Vagina (tissue), 2 donors: ENCODE results near the gene FOXD4L1. TPM values are rescaled to one million over a fixed set of nuclear protein-coding genes. Genes with fewer than 3 reads are reported as not detected.
"Not testable (repeated sequence)": the region's sequence is repeated elsewhere in the genome, so short reads cannot be mapped to it uniquely, and the experiment has no call there.

Experiments
- DNase-seq, 2 donors: peaks; one replicate each; pipeline ENCODE4 v3.0.0-alpha.2; 2017; ENCODE audit errors: extremely low spot score in 2 of 2
- H3K27ac ChIP-seq: fragments of 200-600 bp; sonication (generic); one replicate; pipeline ENCODE4 v1.5.1; 2019
- H3K27me3 ChIP-seq: fragments of 200-600 bp; sonication (generic); one replicate; pipeline ENCODE4 v1.5.1; 2019
- H3K36me3 ChIP-seq, 2 donors: fragments of 200-600 bp; sonication (generic); one replicate each; pipeline ENCODE4 v1.5.1; 2017 to 2019
- H3K4me1 ChIP-seq: fragments of 200-600 bp; sonication (generic); one replicate; pipeline ENCODE4 v1.5.1; 2019
- H3K4me3 ChIP-seq, 2 donors: fragments of 200-600 bp; sonication (generic); 1 replicate in 1 of 2; 2 replicates in 1 of 2; pipeline ENCODE4 v1.5.1; 2016 to 2019
- H3K9me3 ChIP-seq: fragments of 200-600 bp; sonication (generic); one replicate; pipeline ENCODE4 v1.5.1; 2019
- intact Hi-C: fragments of 100-400 bp; cut with DNase I; formaldehyde crosslinking; loops from one replicate; pipeline ENCODE4 v1.15.1; 2023
- total RNA-seq: library from RNA; depleted of rRNA; stranded (reverse); fragments of >200 nt; gene quantifications from one replicate; pipeline ENCODE4 v1.2.3, GENCODE V29; 2016

The FOXD4L1 gene
- total RNA-seq, 1 donor from 2014 or later, result not detected

DNA sequence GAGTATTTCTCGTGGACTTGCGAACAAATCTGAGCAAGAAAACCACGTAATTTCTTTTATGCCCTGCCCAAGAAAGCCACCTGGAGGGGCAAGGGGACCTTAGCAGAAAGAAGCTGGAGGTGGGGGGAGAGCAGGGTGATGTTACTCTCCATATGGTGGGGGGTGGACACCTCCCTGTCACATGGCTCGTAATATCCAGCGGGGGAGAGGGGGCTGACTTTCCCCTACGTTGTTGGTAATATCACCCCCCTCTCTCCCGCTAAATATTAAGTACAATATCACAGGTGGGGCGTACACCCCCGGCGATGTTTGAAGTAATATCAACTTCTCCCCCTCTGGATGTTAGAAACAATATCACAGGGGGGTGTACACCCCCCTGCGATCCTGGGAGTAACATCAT is 9.7 kb downstream of the FOXD4L1 start:
- H3K27ac ChIP-seq, H3K4me3 ChIP-seq, H3K9me3 ChIP-seq, DNase-seq, H3K4me1 ChIP-seq, H3K27me3 ChIP-seq, intact Hi-C loops, H3K36me3 ChIP-seq: not testable (repeated sequence)

DNA sequence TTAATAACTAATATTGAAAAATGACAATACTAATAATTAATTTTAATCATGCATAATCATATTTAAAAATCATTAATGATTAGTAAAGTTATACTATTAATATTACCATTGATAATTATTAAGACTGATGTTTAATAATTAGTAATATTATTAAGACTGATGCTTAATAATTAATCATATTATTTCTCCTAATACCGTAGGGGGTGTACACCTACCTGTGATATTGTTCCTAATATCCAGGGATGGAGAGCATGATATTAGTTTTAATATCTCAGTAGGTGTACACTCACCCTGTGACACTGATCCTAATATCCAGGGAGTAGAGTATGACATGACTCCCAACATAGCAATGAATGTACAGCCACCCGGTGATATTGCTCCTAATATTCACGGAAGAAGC is 12.4 kb downstream of the FOXD4L1 start:
- H3K27ac ChIP-seq, H3K4me3 ChIP-seq, intact Hi-C loops: not testable (repeated sequence)

DNA sequence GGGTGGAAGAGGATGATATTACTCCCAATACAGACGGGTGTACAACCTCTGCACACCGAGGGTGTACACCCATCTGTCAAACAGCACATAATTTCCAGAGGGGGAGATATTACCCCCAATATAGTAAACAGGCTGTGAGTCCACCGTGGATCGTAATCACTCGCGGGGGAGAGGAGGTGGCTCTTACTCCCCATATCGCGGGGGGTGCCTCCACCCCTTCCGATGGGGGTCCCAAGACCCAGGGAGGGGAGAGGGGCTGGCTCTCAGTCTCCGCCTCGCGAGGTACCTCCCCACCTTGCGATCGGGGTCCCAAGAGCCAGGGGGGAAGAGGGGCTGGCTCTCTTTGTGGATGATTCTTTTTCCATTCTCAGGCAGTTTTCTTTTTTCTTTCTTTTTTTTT is 13.4 kb downstream of the FOXD4L1 start:
- H3K9me3 ChIP-seq, H3K27me3 ChIP-seq, H3K27ac ChIP-seq, H3K36me3 ChIP-seq, DNase-seq, H3K4me3 ChIP-seq, H3K4me1 ChIP-seq, intact Hi-C loops: not testable (repeated sequence)

More for the DNA sequence above, 12.4 kb downstream of the FOXD4L1 start:
- DNase-seq, H3K36me3 ChIP-seq, H3K27me3 ChIP-seq, H3K9me3 ChIP-seq, H3K4me1 ChIP-seq: not testable (repeated sequence)

DNA sequence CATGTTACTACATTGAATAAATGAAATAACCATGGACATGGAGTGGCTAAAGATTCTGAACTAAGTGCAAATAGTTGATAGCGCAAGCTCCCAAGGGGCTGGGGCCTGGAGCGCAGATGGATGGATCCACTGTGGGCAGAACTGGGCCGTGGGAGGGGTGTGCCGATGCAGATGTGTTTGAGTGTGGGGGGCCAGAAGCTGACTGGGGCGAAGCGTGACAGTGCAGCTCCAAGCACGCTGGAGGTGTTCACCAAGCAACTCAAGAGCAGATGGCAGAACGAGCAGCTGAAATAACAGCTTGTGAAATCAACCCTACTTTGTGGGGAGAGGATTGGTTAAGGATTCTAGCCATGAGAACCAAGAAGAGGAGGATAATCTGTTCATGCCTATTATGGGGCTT is 17.0 kb downstream of the FOXD4L1 start:
- DNase-seq, H3K4me3 ChIP-seq, H3K36me3 ChIP-seq, H3K27ac ChIP-seq, H3K4me1 ChIP-seq, H3K27me3 ChIP-seq, intact Hi-C loops, H3K9me3 ChIP-seq: not testable (repeated sequence)

DNA sequence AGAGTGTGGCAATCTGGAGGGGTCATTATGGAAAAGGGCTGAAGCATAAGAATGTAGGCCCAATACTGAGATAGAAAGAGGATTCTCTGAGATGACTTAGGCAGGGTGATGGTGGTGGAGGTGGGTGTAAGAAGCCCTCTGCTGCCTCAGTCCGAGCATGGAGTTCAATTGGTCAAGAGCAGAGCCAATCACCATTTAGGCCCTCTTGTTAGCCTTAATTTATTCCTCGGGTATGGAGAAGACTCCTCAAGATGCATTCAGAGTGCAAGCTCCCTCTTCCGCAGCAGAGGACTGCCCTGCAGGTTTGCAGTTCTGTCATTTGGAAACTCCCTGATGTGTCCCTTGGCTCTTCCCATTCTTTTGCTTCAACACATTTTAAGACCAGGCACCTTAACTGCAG is 17.5 kb downstream of the FOXD4L1 start:
- DNase-seq, H3K27me3 ChIP-seq, intact Hi-C loops, H3K27ac ChIP-seq, H3K4me3 ChIP-seq, H3K36me3 ChIP-seq, H3K9me3 ChIP-seq, H3K4me1 ChIP-seq: not testable (repeated sequence)

DNA sequence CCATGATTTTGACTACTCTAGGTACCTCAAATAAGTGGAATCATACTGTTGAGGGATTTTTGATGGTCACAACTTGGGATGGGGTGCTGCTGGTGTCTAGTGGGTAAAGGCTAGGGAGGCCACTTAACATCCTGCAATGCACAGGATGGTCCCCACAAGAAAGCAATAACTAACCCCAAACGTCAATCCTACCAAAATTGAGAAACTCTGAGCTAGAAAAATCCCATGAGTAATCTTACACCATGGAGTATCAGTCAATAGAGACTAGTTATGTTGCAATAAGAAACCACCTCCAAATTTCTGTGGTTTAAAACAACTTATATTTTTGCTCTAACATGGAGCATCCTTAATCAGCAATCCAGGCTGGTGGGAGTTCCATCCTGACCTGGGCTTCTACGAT is 18.6 kb downstream of the FOXD4L1 start:
- H3K4me1 ChIP-seq, H3K27me3 ChIP-seq, H3K4me3 ChIP-seq, H3K9me3 ChIP-seq, DNase-seq, H3K27ac ChIP-seq, H3K36me3 ChIP-seq, intact Hi-C loops: not testable (repeated sequence)

DNA sequence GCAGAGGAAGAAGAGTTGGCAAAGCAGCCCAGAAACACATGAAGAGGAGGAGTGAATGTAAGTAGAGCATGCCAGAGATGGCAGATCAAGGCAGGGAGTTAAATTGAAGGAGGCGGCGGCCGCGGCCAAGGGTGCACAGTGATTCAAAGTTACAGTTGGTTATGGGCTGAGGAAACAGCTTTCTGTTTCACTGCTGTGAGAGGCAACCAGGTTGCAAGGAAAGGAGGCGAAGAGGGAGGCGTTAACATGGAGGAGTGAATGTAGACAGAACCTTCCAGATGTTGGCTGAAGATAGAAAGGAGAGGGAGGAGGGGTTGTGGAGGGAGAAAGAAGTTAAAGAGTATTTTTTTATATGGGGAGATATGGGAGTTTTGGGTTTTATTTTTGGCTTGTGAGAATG is 22.4 kb downstream of the FOXD4L1 start:
- H3K27me3 ChIP-seq, H3K27ac ChIP-seq, H3K4me3 ChIP-seq, H3K36me3 ChIP-seq, H3K4me1 ChIP-seq, intact Hi-C loops, H3K9me3 ChIP-seq, DNase-seq: not testable (repeated sequence)

DNA sequence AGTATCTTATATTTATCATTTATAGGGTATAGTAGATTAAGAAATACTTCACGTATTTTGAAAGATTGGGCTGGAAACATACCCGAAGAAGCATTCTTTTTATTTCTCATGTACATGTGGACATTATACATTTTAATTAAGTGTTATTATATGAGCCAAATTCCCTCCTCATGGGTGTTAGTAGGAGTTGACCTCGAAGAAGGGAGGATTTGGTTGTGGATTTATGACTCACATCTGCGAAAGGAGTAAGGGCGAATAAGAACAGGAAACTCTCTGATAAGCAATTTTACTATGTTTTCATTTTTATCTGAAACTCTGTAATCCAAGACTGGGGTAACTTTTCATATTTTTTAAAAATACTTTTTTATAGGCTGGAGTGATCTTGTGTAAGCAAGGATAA is 23.0 kb downstream of the FOXD4L1 start:
- H3K4me3 ChIP-seq, intact Hi-C loops, H3K27me3 ChIP-seq, H3K4me1 ChIP-seq, H3K27ac ChIP-seq, H3K36me3 ChIP-seq, H3K9me3 ChIP-seq, DNase-seq: not testable (repeated sequence)

DNA sequence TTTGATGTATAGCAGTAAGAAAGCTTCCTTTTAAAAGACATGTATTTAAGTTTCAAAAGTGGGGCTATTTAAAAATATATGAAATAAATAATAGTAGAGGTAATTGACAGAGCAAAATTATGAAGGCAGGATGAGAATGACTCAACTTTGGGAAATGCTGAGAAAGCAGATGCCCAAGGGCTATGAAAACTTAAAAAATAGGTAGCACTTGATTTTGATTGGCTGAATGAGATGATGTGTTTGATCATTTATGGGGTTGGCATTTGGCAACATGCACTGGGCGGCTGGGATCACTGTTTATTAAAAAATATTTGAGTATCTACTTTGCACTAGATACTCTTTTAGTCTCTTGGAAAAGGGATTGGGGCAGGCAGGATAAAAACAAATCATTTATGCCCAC is 26.5 kb downstream of the FOXD4L1 start:
- intact Hi-C loops, H3K27me3 ChIP-seq, H3K4me1 ChIP-seq, H3K36me3 ChIP-seq, H3K27ac ChIP-seq, DNase-seq, H3K9me3 ChIP-seq, H3K4me3 ChIP-seq: not testable (repeated sequence)

DNA sequence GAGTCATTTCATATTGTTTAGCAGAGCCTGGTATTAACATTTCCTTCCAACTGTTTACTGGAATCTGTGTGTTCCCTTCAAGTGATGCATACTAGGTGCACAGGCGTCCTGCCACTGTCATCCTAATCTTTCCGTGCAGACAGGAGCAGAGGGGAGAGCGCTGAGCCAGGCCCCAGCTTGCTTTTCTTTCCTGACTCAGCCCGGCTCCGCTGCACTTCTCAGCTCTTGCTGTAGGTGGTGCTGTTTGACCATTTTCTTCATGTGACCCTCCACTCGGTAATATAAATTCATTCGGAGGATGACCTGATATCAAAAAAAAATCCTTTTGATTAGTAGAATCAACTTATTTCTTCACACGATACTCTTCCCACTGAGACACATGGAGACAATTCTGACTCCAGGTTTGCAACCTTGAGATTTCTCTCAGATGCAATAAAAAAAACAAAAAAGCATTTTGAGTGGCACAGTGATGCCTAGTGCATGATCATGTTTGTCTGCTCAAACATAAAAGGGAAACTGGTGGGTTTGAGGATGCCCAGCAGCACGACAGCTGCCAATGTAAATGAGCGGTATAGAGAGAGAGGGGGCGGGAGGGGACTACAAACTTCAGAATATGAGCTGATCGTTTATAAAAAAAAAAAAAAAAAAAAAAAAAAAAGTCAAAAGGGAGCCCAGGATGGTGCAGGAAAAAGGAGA is 29.0 kb downstream of the FOXD4L1 start:
- H3K27me3 ChIP-seq, intact Hi-C loops: not testable (repeated sequence)

DNA sequence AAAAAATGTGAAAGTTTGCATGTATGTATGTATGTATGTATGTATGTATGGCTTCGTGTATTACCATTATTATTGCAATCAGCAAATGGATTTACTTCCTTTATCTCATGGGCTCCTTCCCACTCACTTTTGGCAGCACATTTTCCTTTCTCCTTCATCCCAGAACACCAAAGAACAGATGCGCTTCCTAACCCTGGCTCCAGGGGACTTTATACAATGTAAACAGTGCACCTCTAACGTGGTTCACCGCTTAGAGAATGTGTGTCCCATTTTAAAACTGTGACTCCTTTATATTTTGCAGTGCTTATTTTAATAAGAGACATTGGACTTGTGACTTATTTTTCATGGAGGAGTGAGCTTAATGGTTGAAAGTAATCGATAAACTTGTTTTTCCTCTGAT is 29.7 kb downstream of the FOXD4L1 start:
- H3K4me3 ChIP-seq, H3K27ac ChIP-seq, H3K9me3 ChIP-seq, H3K27me3 ChIP-seq, H3K36me3 ChIP-seq, DNase-seq, intact Hi-C loops, H3K4me1 ChIP-seq: not testable (repeated sequence)

More for the DNA sequence above, 29.0 kb downstream of the FOXD4L1 start:
- DNase-seq, H3K9me3 ChIP-seq, H3K4me1 ChIP-seq, H3K27ac ChIP-seq, H3K36me3 ChIP-seq, H3K4me3 ChIP-seq: not testable (repeated sequence)

DNA sequence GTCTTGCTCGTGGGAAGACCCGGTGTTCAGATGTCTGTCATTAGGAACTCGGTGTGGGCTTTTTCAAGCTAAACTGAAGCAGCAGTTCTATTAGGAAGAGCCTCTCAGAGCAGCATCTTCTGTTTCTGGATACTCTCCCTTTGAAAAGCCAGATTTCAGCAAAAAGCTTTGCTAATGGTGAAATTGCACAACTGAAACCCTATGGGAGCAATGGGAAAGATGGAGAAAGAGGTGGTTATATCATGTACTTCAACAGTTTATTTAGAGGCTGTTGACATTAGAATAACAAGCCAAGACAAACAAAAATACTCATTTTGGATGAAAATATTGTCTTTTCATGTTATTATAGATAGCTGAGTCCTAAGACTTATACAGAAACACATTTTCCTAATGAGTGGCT is 30.4 kb downstream of the FOXD4L1 start:
- intact Hi-C loops, H3K27me3 ChIP-seq, DNase-seq, H3K4me3 ChIP-seq, H3K27ac ChIP-seq, H3K36me3 ChIP-seq, H3K4me1 ChIP-seq, H3K9me3 ChIP-seq: not testable (repeated sequence)

DNA sequence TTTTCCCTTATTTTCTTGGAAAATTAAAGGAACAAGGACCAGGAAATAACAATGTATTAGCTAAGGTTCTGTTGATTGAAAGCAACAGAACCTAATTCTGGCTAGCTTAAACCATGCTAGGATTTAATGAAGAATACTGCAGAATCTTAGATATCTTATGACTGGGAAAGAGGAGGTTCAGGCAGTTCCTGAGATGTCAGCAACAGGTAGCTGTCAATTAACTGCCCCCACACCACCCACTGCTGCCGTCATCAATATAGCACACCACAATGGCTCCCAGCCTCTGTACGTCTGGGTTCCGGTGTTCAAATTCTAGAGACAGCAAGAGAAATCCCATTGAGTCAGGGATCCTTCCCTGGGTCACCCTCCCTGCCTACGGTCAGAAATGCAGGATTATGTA is 34.5 kb downstream of the FOXD4L1 start:
- H3K36me3 ChIP-seq, DNase-seq, H3K4me3 ChIP-seq, H3K4me1 ChIP-seq, H3K27me3 ChIP-seq, H3K9me3 ChIP-seq, intact Hi-C loops, H3K27ac ChIP-seq: not testable (repeated sequence)

DNA sequence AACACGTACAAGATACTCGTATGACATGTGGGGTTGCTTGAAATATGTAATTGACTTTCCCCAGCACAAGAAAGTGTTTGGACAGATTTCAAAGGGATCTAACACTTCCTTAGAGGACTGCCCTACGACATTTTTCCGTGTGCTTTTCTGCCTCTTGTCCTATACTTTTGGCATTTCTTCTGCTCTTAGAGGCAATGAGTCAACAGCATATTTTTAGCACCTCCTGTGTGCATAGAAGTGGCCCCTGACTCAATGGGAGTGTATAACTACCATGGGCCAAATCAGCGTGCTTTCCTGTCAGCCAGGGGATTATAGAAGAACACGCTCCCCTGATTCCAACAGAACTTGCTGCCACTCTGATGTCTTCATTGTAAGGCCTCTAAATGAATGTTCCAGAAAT is 38.1 kb downstream of the FOXD4L1 start:
- H3K27ac ChIP-seq, DNase-seq, H3K4me1 ChIP-seq, intact Hi-C loops, H3K27me3 ChIP-seq, H3K4me3 ChIP-seq, H3K36me3 ChIP-seq, H3K9me3 ChIP-seq: not testable (repeated sequence)
